DMS153 treated with DMSO at 0.1 percent for 48 hours (cell line): ENCODE data around the gene SLC25A42.
"Not testable (repeated sequence)": the region's sequence is repeated elsewhere in the genome, so short reads cannot be mapped to it uniquely, and the experiment has no call there.

ENCODE experiments used
- DNase-seq: peaks from one replicate; lab custom pipeline; 2025; ENCODE audit not compliant: unreplicated experiment; lab: John Stamatoyannopoulos, UW

Gene SLC25A42, protein sequence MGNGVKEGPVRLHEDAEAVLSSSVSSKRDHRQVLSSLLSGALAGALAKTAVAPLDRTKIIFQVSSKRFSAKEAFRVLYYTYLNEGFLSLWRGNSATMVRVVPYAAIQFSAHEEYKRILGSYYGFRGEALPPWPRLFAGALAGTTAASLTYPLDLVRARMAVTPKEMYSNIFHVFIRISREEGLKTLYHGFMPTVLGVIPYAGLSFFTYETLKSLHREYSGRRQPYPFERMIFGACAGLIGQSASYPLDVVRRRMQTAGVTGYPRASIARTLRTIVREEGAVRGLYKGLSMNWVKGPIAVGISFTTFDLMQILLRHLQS

DNA sequence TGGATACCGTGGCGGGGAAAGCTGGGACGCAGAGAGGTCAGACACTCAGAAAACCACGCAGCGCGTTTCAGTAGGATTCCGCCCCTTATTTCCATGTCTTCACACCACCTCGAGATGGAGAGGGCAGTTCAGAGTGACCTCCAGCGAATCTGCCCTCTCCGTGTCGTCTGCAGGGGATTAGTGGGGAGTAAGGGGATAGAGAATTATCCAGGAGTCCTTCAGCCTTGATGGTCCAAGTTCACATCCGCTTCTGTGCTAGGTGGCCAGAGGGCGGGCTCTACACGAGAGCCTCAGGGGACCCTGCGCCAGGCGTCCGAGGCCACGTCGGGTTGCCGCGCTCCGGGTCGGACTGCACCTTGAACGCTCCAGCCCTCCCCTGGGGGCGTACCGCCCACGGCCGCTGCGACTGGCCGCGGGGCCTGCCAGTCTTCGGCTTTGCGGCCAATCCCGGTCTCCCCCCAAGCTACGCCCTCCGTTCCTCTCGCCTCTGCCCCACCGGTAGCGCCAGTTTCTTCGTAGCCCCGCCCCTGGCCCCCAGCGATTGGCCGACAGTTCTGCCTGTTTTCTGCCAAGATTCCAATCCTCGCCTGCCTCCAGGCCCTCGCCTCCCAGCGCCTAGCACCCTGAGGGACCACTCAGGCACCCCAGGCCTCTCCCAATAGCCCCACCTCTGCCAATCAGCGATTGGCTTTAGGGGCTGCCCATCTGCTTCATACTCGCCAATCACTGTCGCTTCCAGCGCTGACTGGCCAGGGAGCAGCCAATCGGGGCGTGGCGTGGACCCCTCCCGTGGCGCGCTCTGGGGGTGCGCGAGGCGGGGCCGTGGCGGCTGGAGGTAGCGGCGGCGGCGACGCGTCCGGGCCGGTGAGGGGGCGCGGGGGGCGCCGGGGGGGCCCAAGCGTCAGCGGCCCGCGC lies at the start of gene SLC25A42:
SLC25A42 (plus strand) TSS at position 812 of the 915 bp plus-strand sequence. CDS start 32,131 bp downstream, outside the sequence.
- DNase-seq: peak; percentile 98

DNA sequence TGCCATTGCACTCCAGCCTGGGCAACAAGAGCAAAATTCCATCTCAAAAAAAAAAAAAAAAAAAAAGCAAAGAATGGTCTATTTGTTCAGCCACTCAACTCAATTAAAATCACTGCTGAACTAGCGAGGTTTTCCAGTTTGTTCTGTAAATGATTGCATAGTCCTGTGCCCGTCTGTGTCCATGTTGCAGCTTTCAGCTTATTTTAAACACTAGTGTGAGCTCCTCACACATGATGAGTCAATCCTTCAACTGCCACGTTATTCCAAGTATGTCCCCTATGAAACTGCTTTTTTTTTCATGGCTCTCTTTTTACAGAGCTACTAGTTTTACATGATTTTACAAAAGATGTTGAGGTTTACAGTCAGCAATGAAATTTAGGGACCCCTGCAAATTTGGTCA lies 42.7 kb upstream of the SLC25A42 start:
- no peak for DNase-seq

DNA sequence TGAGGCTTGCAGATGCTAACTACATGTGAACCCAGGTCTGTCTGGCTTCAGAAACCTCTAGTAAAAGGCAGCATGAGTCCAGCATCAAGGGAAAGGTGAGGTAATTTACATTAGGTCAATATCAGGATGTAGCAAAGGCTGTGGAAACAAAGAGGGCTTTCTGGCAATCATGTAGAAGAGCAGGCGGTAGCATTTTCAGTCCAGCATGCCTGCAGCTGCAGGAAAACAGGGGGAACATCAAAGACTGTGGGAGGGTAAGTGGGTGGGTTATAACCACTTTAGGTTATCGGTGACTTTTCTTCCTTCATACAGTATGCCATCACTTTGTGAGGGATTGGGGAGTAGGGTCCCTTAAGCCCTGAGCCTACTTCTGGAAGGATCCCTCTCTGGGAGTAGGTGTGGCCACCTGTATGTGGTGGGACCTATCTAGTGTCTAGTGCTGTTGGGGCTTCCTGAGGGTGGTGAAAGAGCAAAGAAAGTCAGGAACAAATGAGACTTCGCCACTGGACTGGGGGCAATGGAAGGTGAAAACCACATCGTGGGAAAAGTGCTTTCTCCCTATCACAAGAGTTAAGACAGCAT lies 41.3 kb upstream of the SLC25A42 start:
- no peak for DNase-seq

DNA sequence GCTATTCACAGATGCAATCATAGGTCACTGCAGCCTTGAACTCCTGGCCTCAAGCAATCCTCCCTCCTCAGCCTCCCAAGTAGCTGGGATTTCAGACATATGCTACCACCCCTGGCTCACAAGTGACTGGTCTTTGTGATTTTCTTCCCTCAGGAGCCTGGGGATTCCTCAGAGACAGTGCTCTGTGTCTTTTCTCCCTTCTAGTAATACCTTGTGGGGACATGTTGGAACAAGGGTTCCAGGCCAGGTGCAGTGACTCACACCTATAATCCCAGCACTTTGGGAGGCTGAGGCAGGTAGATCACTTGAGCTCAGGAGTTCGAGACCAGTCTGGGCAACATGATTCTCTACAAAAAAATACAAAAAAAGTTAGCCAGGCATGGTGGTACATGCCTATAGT lies 40.4 kb upstream of the SLC25A42 start:
- not testable (repeated sequence) for DNase-seq

DNA sequence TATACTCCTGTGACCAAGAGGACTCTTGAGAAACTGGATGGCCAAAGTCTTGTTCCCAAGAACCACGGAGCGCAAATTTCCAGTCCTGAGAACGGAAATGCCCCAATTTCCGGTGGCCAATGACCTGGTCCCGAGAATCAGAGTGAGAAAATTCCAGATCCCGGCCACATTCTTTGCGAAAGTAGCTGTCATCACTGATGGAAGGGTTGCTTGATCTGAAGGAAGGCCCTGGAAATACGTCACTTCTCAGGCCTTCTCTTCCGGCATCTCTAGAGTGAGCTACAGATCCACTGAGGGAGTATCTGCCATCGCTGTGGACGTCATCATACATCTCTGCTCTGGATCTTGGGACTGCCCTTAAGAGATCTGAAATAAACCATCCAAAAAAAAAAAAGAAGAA lies 37.9 kb upstream of the SLC25A42 start:
- no peak for DNase-seq

DNA sequence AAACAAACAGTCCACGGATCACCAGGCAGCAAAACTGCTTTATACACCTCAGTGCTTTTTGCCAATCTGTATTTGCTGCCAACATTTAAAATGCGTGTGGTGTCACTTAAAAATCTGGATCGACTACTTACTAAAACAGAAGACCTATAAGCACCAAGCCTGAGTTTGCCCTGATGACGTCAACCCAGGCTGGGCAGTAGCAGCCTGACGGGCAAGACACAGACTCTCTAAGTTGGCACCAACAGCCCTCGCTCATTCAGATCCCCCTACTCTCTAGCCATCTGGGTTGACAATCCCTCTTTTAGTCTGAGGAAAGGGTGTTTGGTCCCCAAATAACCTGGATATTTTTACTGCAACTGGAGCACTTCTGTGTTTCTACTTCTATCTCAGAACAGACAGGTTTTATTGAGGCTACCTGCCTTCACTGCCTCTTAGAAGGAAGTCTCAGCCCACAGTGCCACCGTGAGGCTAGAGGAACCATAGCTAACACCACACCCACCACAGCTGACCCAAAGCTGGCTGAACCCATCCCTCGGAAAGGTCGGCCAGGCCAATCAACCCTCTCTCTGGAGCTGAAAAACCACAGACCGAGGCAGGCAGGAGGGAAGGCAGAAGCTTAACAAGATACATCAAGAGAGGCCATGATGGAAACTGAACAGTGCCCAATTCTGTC lies 37.4 kb upstream of the SLC25A42 start:
- no peak for DNase-seq

DNA sequence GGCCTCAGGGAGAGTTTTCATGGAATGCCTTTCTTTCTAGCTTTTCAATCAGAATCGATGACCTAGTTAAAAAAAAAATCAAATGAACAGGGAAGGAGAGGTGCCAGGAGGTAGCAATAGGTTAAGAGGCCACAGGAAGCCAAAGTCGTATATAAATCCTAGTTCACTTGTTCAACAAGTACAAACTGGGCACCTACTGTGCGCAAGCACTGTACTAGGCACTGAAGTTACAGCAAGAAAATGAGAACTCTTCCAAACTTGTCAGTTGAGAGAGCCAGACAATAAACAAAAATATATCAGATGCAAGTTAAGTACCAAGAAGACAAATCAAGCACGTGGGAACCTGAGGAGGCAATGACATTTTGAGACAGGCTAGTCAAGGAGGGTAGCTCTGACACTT lies 36.6 kb upstream of the SLC25A42 start:
- DNase-seq: no peak

DNA sequence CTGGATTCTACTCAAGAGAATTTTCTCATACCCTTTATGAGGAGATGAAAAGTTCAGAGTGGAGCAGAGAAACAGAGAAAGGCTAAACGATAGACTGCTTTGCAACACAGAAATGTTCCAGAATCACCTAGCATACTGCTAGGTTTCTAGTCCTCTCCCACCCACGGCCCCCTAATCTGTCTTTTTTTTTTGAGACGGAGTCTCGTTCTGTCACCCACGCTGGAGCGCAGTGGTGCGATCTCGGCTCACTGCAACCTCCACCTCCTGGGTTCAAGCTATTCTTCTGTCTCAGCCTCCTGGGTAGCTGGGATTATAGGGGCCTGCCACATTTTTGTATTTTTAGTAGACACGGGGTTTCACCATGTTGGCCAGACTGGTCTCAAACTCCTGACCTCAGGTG lies 35.3 kb upstream of the SLC25A42 start:
- DNase-seq: no peak

DNA sequence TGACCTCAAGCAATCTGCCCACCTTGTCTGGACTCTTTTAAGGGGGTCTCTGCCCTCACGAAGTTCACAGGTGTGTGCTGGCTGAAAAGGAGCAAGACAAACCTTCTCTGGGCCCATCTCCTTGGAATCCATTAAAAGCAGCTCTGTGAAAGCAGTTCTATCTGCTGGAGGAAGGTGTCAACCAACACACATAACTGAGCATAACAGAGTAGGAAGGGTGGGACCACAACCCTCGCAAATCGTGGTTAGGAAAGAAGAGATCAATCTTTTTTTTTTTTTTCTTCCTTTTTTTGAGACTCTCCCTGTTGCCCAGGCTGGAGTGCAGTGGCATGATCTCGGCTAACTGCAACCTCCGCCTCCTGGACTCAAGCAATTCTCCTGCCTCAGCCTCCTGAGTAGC lies 31.9 kb upstream of the SLC25A42 start:
- no peak for DNase-seq

DNA sequence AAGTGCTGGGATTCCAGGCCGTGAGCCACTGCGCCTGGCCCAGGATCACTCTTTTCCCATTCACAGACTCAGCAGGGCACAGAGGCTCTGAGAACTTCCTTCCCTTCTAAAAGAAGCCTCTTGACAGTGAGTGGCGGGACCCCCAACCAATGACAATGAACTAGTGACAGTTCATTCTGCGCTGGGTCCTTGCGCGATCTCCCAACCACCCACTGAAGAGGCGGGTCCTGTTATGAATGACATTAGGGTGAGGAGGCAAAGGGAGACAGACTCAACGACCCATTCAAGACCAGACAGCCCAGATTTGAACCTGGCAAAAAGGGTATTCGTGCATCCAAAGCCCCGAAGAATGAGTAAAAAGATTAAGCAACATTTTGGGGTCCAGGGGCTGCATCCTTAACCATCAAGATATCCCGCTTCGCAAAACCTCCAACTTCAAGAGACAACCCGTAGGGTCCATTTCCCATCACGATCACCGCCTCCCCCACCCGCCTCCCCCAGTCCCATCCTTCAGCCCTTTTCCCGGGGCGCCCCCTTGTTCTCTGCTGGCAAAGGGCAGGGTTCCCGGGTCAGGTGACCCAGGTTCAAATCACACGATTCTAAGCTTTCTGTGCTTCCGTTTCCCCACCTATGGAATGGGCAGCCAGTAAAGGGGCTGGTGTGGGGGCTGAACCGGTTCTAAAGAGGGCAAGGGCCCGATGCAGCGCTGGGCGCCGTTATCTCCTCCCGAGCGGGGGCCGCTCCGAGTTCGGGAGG lies 31.2 kb upstream of the SLC25A42 start:
- DNase-seq: peak; percentile 8

DNA sequence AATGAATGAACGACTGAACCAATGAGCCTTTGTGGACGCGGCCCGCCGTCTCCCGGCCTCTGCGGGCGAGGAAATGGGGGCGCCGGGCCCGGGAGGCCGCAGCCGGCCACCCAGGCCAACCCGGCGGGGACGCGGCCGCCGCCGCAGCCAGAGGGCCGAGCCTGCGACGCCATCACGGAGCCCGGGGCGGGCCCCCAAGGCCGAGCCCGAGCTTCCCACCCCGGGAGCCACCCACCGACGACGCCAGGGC lies 30.7 kb upstream of the SLC25A42 start:
- DNase-seq: no peak

DNA sequence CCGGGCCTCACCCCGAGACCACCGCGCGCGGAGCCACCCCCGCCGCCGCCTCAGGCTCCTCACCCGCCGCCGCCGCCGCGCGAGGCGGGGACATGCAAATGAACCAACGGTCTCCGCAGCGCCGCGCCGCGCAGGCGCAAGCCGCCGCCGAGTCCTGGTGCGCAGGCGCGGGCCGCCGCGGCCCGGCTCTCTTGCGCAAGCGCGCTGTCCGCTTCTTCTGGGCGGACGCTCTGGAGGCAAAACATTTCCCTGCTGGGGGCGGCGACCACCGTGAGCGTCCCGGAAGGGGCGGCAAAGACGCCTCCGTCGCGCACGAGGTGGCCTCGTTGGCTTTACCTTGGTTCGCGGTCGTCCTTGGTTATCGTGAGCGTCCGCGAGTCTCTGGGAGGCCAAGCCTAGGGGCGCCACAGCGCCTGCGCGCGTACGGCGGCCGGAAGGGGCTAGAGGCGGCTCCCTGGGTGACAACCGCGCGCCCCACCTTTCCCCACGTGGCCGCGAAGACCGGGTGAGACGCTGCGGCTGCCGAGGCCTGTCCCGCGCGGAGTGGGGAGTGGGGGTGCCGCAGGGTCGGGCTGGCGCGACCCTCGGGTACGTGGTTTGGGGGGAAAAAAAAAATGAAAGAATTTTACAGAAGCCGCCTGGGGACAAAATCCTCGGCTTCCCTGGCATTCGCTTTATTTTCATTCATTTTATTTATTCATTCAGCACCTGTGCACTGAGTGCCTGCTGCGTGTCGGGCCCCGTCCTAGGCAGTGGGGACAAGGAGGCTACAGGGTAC lies 30.2 kb upstream of the SLC25A42 start, which contains the start of the genes ARMC6 and SUGP2:
ARMC6 (plus strand) TSS at position 178 of the 778 bp plus-strand sequence. CDS start 607 bp downstream, outside the sequence.
SUGP2 (minus strand) TSS at position 92 of the 778 bp plus-strand sequence. CDS start 2,446 bp downstream, outside the sequence.
- peak; percentile 86 for DNase-seq

DNA sequence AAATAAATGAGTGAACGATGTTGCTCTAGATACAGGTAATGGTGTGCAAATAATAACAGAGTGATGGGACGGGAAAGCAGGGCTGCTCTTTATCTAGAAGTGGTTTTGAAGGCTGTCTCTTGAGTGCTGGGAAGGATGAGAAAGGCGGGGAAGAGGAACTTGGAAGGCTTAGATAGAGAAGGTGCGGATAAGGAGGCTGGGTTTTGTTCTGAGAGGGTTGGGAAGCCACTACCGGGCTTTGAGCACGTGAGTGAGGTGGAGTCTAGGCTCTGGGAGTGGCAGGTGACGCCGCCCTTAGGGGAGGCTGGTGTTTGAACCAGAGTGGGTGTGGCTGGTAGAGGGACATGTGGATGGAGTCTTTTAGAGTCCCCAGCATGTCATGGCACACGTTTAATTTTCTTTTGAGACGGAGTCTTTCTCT lies 29.6 kb upstream of the SLC25A42 start:
- peak; percentile 50 for DNase-seq

DNA sequence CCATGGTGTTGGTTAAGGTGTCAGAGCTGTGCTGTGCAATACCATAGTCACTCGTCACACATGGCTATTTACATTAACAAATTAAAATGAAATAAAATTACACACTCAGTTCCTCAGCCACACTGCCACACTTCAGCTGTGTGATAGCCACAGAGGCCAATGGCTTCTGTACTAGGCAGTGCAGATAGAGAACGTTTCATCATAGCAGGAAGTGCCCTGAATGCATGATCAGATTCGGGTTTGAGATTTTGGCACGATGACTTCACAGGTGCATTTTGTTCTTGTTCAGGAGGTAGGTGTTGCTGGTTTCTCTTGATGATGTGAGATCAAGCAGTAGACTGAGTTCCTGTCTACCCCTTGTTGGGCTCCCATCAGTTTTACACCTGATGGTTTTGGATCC lies 23.9 kb upstream of the SLC25A42 start:
- DNase-seq: no peak

DNA sequence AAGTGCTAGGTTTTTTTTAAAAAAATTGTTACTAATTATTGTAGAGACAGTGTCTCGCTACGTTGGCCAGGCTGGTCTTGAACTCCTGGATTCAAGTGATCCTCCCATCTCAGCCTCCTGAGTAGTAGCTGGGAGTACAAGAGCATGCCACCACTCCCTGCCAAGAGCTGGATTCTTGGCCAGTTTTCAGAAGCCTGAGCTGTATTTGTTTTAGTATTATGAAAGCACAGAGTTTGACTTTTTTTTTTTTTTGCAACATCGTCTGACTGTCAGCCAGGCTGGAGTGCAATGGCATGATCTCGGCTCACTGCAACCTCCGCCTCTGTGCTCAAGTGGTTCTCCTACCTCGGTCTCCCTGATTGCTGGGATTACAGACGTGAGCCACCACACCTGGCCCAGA lies 23.4 kb upstream of the SLC25A42 start:
- no peak for DNase-seq

DNA sequence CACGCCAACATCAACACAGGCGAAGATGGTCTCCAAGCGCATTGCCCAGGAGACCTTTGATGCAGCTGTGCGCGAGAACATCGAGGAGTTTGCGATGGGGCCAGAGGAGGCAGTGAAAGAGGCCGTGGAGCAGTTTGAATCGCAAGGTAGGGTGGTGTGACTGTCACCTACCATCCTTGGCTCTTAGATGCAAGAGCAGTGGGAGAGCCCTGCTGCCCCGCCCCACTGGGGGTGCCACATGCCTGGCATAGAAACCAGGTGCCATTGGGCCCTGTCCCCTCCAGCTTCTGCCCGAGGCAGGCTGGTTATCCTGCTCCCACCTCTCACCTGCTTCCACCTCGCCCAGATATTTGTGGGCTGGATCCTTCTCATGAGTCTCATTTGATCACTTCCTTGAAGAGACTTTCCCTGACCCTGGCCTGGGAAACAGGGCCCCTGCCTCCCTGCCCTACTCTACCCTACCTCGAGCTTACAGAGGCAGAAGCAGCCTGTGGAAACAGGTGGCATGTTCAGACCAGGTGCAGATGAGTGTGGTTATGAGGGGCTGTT lies 21.0 kb upstream of the SLC25A42 start:
- DNase-seq: no peak

DNA sequence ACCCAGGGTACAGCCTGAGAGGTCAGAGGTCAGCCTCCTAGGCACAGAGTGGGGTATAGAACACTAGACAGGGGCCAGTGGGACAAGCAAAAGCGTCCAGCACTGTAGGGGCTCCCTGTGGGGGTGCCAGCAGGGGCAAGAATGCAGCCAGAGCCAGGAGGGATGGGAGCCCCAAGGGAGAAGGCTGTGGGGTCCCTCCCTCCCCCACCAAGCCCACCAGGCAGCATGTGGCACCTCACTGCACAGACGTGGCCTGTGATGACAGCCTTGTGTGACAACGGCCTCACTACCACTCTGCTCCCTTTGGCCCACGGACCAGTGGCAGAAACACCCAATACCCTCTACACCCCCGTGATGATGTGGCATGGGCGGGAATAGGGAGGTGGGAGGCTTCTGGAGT lies 20.3 kb upstream of the SLC25A42 start:
- DNase-seq: no peak

DNA sequence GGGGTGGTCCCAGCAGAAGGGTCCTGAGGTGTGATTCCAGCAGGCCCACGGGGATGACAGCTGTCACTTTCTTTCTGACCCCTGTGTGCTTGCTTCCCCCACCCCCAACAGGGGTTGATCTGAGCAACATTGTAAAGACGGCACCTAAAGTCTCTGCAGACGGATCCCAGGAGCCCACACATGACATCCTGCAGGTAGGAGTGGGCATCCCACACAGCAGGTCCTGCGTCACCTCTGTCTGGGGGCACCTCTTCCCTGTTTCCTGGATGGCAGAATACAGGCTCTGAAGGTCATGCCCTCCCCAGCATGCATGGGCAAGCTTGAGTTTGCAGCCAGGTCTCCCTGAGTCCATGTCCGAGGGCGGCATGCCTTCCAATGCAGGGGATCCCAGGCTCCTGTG lies 19.9 kb upstream of the SLC25A42 start:
- no peak for DNase-seq

DNA sequence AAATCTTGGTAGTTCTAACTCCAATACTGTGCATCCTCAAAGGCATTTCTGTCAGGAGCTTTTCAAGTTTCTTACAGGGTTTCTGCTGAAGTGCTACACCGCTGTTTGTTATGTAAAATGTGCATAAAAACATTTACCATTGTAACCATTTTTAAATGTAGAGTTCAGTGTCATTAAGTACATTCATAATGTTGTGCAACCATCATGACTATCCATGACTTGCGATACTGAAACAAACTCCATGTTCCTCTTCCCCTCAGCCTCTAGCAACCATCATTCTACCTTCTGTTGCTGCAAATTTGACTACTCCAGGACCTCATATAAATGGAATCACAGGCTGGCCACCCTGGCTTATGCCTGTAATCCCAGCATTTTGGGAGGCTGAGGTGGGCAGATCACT lies 14.4 kb upstream of the SLC25A42 start:
- DNase-seq: no peak
